ENCODE measurements around the gene SLX4IP. TPM values are rescaled to one million over a fixed set of nuclear protein-coding genes. Genes with fewer than 3 reads are reported as not detected.

Gene SLX4IP
- total RNA-seq, 1 donor from 2014 or later: 5.3 TPM

DNA sequence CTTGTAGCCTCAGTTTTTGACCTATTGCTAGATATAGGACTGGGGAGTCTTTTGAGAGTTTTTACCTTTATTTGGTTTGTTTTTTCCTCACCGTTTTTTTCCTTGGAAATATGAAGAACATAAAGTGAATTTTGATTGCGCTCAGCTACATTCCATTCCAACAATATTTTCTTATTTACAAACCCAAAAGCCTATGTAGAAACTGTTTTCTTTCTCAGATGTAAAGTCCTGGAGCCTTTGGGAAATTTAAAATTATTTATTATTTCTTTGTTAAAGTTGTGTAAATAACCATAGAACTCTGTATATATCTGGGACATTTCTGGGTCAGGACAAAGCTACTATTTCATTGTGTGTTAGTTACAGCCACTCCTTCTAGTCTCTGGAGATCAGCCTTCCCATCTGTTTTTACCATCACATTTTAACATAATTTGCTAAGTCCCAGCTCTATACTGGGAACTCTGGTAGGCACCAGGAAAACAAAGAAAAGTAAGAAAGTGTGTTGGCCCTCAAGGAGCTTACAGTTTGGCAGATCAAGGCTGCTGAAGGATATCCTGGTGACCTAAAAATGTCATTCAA lies 169.8 kb downstream of the SLX4IP start:
- peak; percentile 88 for FAIRE-seq
- no peaks in the 10 kb centered on the region for H3K27me3 ChIP-seq (ENCODE audit: insufficient read depth, low read length)
- Mint-ChIP-seq H3K27ac (ENCODE audit: unreplicated experiment) (peak overlapping the region; percentile 93), H3K36me3 (ENCODE audit: low read depth, unreplicated experiment) (peaks cover 3% of the 10 kb centered on the region), H3K27me3 (ENCODE audit: low read depth, unreplicated experiment) (no peaks in the 10 kb centered on the region), H3K4me3 (ENCODE audit: unreplicated experiment) (no peak overlapping the region), H3K9me3 (ENCODE audit: unreplicated experiment) (no peaks in the 10 kb centered on the region), H3K4me1 (ENCODE audit: low read depth, unreplicated experiment) (peaks cover 46% of the 10 kb centered on the region)
- peak overlapping the region; percentile 81 for H3K27ac ChIP-seq (ENCODE audit: low read depth, low read length)
- H3K4me3 ChIP-seq (ENCODE audit: insufficient read depth, low read depth, low read length): no peak overlapping the region
- H3K79me2 ChIP-seq (ENCODE audit: insufficient read depth, low read length): no peaks in the 10 kb centered on the region
- H4K20me1 ChIP-seq (ENCODE audit: insufficient read depth, low read length): no peaks in the 10 kb centered on the region
- peak overlapping the region; percentile 82 for H3K4me2 ChIP-seq (ENCODE audit: low read length)
- peaks cover 30% of the 10 kb centered on the region for H3K4me1 ChIP-seq (ENCODE audit: insufficient read depth, low read length)
- no peak overlapping the region for H2AFZ ChIP-seq (ENCODE audit: low read depth, low read length)
- TF ChIP-seq EZH2 (IDR thresholded peaks at IDR 0.05; ENCODE audit: insufficient read depth, low read length): no peak
- no peak for TF ChIP-seq CTCF (IDR thresholded peaks at IDR 0.05; ENCODE audit: insufficient read depth, low read depth, low read length)
- H3K36me3 ChIP-seq (ENCODE audit: insufficient read depth, low read length): no peaks in the 10 kb centered on the region
- no peaks in the 10 kb centered on the region for H3K9me3 ChIP-seq (ENCODE audit: insufficient read depth, low read depth, low read length)
- peak overlapping the region; percentile 47 for H3K9ac ChIP-seq (ENCODE audit: low read length)
- DNase-seq (ENCODE audit: low read depth): no peak

- Histone ChIP-seq H2AFZ (ENCODE audit: low read depth, low read length) (no peak overlapping the region), H3K27ac (ENCODE audit: low read depth, low read length) (peak overlapping the region; percentile 81), H3K4me1 (ENCODE audit: insufficient read depth, low read length) (peaks cover 30% of the 10 kb centered on the region), H4K20me1 (ENCODE audit: insufficient read depth, low read length) (no peaks in the 10 kb centered on the region), H3K27me3 (ENCODE audit: insufficient read depth, low read length) (no peaks in the 10 kb centered on the region), H3K79me2 (ENCODE audit: insufficient read depth, low read length) (no peaks in the 10 kb centered on the region), H3K4me2 (ENCODE audit: low read length) (no peak overlapping the region), H3K9ac (ENCODE audit: low read length) (peak overlapping the region; percentile 47), H3K36me3 (ENCODE audit: insufficient read depth, low read length) (no peaks in the 10 kb centered on the region), H3K9me3 (ENCODE audit: insufficient read depth, low read depth, low read length) (no peaks in the 10 kb centered on the region), H3K4me3 (ENCODE audit: insufficient read depth, low read depth, low read length) (no peak overlapping the region)
- FAIRE-seq: no peak
- no peak overlapping the region for H3K27ac Mint-ChIP-seq (ENCODE audit: unreplicated experiment)
- peaks cover 47% of the 10 kb centered on the region for H3K4me1 Mint-ChIP-seq (ENCODE audit: low read depth, unreplicated experiment)
- no peaks in the 10 kb centered on the region for H3K36me3 Mint-ChIP-seq (ENCODE audit: low read depth, unreplicated experiment)
- TF ChIP-seq EZH2 (IDR thresholded peaks at IDR 0.05; ENCODE audit: insufficient read depth, low read length) (no peak), CTCF (IDR thresholded peaks at IDR 0.05; ENCODE audit: insufficient read depth, low read depth, low read length) (no peak)
- H3K9me3 Mint-ChIP-seq (ENCODE audit: unreplicated experiment): no peaks in the 10 kb centered on the region
- DNase-seq (ENCODE audit: low read depth): no peak
- no peak overlapping the region for H3K4me3 Mint-ChIP-seq (ENCODE audit: unreplicated experiment)
- no peaks in the 10 kb centered on the region for H3K27me3 Mint-ChIP-seq (ENCODE audit: low read depth, unreplicated experiment)
Measured at GRCh38 chr20:10605547-10606195, 170.6 kb downstream of the SLX4IP start.

GRCh38 chr20:10609276-10609675 lies 174.2 kb downstream of the SLX4IP start:
- peak overlapping the region; percentile 50 for H3K9ac ChIP-seq (ENCODE audit: low read length)
- FAIRE-seq: no peak
- Mint-ChIP-seq H3K4me3 (ENCODE audit: unreplicated experiment) (no peak overlapping the region), H3K9me3 (ENCODE audit: unreplicated experiment) (peaks cover 3% of the 10 kb centered on the region), H3K36me3 (ENCODE audit: low read depth, unreplicated experiment) (peaks cover 7% of the 10 kb centered on the region), H3K4me1 (ENCODE audit: low read depth, unreplicated experiment) (peaks cover 26% of the 10 kb centered on the region), H3K27ac (ENCODE audit: unreplicated experiment) (peak overlapping the region; percentile 77), H3K27me3 (ENCODE audit: low read depth, unreplicated experiment) (no peaks in the 10 kb centered on the region)
- no peaks in the 10 kb centered on the region for H3K27me3 ChIP-seq (ENCODE audit: insufficient read depth, low read length)
- peak; percentile 67 for DNase-seq (ENCODE audit: low read depth)
- H2AFZ ChIP-seq (ENCODE audit: low read depth, low read length): no peak overlapping the region
- peaks cover 19% of the 10 kb centered on the region for H3K4me1 ChIP-seq (ENCODE audit: insufficient read depth, low read length)
- peak overlapping the region; percentile 53 for H3K27ac ChIP-seq (ENCODE audit: low read depth, low read length)
- no peak overlapping the region for H3K4me3 ChIP-seq (ENCODE audit: insufficient read depth, low read depth, low read length)
- TF ChIP-seq EZH2 (IDR thresholded peaks at IDR 0.05; ENCODE audit: insufficient read depth, low read length) (no peak), CTCF (IDR thresholded peaks at IDR 0.05; ENCODE audit: insufficient read depth, low read depth, low read length) (no peak)
- H3K79me2 ChIP-seq (ENCODE audit: insufficient read depth, low read length): no peaks in the 10 kb centered on the region
- no peaks in the 10 kb centered on the region for H4K20me1 ChIP-seq (ENCODE audit: insufficient read depth, low read length)
- no peaks in the 10 kb centered on the region for H3K36me3 ChIP-seq (ENCODE audit: insufficient read depth, low read length)
- peak overlapping the region; percentile 51 for H3K4me2 ChIP-seq (ENCODE audit: low read length)
- H3K9me3 ChIP-seq (ENCODE audit: insufficient read depth, low read depth, low read length): no peaks in the 10 kb centered on the region

Data from astrocyte (in vitro differentiated cells and primary cell).